ENCODE results near the gene SEC16A.

DNA sequence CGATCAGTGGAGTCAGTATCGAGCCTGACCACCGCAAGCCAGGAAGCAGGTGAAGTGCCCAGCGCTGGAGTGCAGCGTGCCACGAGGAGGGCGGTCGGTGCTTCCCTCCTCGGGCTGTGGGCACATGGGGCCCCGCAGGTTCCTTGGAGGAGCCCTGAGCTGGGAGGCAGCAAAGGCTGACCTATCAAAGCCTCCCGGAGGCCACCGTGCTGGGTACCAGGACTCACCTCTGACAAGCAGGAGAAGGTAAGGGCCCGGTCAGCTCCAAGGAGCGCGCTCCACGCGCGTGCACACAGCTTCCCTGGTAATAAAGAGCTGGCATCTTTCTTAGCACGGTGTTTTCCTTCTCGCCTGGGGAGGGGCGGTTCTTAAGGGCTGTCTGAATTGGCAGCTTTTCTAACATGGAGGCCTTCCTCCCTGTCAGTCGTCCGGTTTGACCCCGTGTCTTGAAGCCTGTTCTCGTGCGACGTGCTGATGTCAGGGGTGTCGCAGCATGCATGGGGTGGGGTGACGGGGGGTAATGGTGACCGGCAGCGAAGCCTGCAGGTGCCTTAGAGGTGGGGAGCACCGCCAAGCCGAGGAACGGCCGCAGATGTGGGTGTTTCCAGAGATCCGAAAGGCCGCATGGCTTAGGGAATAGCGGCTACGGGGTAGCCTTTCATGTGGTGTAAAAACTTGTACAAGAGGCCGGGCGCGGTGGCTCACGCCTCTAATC lies 59.3 kb downstream of the SEC16A start:
- no peak for TF ChIP-seq CTCF (IDR thresholded peaks at IDR 0.05)
- TF ChIP-seq POLR2A (IDR thresholded peaks at IDR 0.05) = no peak
- no peak for TF ChIP-seq POLR2AphosphoS5 (IDR thresholded peaks at IDR 0.05)

Data from stomach (tissue), 4 donors.